ENCODE results near the gene UBE2K. TPM values are rescaled to one million over a fixed set of nuclear protein-coding genes. Genes with fewer than 3 reads are reported as not detected.

Gene UBE2K
- total RNA-seq, 2 experiments from 2014 or later: 69.5 to 77.1 TPM

DNA sequence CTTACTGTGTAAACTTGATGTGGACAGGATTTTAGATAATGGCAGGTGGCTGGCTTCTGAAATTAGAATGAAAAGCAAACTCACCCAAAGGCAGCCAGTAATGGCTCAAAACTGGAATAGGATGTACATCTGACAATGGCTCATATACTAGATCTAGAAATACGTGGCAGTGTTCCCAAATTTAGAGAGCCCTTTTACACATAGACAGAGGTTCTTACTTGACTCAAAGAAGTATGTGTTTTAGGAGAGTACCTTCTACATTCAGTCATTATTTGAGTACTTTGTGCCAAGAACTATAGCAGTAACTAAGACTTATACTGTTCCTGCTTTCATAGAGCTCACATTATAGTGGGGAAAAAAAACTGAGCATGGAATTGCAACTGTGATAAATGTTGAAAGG lies 48.0 kb downstream of the UBE2K start:
- Mint-ChIP-seq H3K4me1 (ENCODE audit: low read depth) (peaks cover 20% of the 10 kb centered on the region), H3K36me3 (ENCODE audit: low read depth) (peaks cover 20% of the 10 kb centered on the region), H3K27ac (peak overlapping the region; percentile 67), H3K9me3 (no peaks in the 10 kb centered on the region), H3K27me3 (no peaks in the 10 kb centered on the region), H3K4me3 (no peak overlapping the region)
- CTCF ChIA-PET: interaction anchor here (1.6 kb wide), 1 partner anchor 11 kb away, joined by 5 read pairs; no protein-coding TSS in a partner anchor
- intact Hi-C loops (cut with micrococcal nuclease): no loop called here
- ATAC-seq (no peak), DNase-seq (no peak)
- POLR2A ChIA-PET: interaction anchor here (1.1 kb wide), 1 partner anchor 11 kb away, joined by 3 read pairs; no protein-coding TSS in a partner anchor
- TF ChIP-seq, protein P1, sequence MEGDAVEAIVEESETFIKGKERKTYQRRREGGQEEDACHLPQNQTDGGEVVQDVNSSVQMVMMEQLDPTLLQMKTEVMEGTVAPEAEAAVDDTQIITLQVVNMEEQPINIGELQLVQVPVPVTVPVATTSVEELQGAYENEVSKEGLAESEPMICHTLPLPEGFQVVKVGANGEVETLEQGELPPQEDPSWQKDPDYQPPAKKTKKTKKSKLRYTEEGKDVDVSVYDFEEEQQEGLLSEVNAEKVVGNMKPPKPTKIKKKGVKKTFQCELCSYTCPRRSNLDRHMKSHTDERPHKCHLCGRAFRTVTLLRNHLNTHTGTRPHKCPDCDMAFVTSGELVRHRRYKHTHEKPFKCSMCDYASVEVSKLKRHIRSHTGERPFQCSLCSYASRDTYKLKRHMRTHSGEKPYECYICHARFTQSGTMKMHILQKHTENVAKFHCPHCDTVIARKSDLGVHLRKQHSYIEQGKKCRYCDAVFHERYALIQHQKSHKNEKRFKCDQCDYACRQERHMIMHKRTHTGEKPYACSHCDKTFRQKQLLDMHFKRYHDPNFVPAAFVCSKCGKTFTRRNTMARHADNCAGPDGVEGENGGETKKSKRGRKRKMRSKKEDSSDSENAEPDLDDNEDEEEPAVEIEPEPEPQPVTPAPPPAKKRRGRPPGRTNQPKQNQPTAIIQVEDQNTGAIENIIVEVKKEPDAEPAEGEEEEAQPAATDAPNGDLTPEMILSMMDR (IDR thresholded peaks at IDR 0.05): no peak

DNA sequence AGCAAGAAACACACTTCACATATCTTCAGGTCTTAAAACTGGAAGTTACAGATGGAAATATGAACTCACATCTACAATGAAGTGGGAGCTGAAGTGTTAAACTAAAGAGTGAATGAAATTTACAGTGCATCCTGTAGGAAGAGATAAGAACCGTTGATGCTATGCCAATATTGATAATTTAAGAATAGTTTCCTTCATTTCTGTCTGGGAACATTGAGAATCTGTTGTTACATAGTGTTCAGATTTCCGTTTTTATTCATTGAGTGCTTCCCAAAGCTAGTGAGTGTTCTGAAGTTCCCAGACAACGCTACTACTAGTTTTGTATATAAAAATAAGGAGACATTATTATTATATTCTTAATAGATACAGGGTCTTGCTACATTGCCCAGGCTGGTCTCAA lies 52.3 kb downstream of the UBE2K start:
- H3K36me3 Mint-ChIP-seq (ENCODE audit: low read depth): peaks cover 27% of the 10 kb centered on the region
- ATAC-seq: no peak
- TF ChIP-seq, protein P1 (IDR thresholded peaks at IDR 0.05): no peak
- CTCF ChIA-PET: no interaction called here
- H3K9me3 Mint-ChIP-seq: no peaks in the 10 kb centered on the region
- POLR2A ChIA-PET: no interaction called here
- H3K27me3 Mint-ChIP-seq: no peaks in the 10 kb centered on the region
- H3K4me3 Mint-ChIP-seq: no peak overlapping the region
- H3K27ac Mint-ChIP-seq: no peak overlapping the region
- intact Hi-C loops (cut with micrococcal nuclease): loop anchor here (10.0 kb wide), 1 partner anchor 55 kb away; the partner anchor contains the start of gene UBE2K
- DNase-seq: no peak
- H3K4me1 Mint-ChIP-seq (ENCODE audit: low read depth): peaks cover 25% of the 10 kb centered on the region

DNA sequence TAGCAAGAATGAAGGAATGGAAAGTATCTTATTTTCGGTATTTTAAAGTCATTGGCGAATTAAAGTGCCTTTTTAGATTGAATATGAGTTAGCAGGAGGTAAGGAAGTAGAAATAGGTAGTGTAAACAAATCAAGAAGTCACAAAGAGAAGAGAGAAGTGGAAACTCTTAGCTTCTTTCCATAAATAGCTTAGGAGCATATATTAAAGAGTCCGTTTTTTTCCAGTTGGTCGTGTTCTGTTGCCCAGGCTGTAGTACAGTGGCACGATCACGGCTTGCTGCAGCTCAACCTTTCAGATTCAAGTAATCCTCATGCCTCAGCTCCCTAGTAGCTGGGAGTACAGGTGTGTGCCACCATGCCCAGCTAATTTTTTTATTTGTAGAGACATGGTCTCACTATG lies 56.4 kb downstream of the UBE2K start:
- H3K4me3 Mint-ChIP-seq: no peak overlapping the region
- ATAC-seq (no peak), DNase-seq (no peak)
- peaks cover 28% of the 10 kb centered on the region for H3K36me3 Mint-ChIP-seq (ENCODE audit: low read depth)
- TF ChIP-seq, protein P1 (IDR thresholded peaks at IDR 0.05): no peak
- peaks cover 8% of the 10 kb centered on the region for H3K4me1 Mint-ChIP-seq (ENCODE audit: low read depth)
- no peaks in the 10 kb centered on the region for H3K27me3 Mint-ChIP-seq
- ChIA-PET CTCF (no interaction called here), POLR2A (interaction anchor here (1.0 kb wide), 1 partner anchor 116 kb away, joined by 3 read pairs; the partner anchor contains the start of gene SMIM14)
- H3K9me3 Mint-ChIP-seq: no peaks in the 10 kb centered on the region
- intact Hi-C loops (cut with micrococcal nuclease): loop anchor here (10.0 kb wide), 1 partner anchor 60 kb away; the partner anchor contains the start of gene UBE2K
- no peak overlapping the region for H3K27ac Mint-ChIP-seq

DNA sequence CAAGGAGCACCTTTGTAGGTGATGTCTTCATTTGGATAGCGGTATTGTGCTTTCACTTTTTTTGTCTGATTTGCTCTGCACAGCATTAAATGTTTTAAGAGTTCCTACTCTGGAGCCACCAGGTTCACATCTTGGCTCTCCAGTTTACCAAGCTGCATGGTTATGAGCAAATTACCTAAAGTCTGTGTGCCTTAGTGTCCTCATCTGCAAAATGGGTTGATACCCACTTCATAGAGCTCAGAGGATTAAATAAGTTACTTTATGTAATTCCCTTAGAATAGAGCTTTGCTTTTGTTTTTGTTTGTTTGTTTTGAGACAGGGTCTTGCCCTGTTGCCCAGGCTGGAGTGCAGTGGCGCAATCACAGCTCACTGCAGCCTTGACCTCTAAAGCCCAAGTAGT lies 58.2 kb downstream of the UBE2K start:
- Mint-ChIP-seq H3K27ac (no peak overlapping the region), H3K4me3 (no peak overlapping the region), H3K36me3 (ENCODE audit: low read depth) (peaks cover 30% of the 10 kb centered on the region), H3K27me3 (no peaks in the 10 kb centered on the region), H3K9me3 (no peaks in the 10 kb centered on the region), H3K4me1 (ENCODE audit: low read depth) (peaks cover 8% of the 10 kb centered on the region)
- no peak for DNase-seq
- intact Hi-C loops (cut with micrococcal nuclease): loop anchor here (10.0 kb wide), 1 partner anchor 61 kb away; the partner anchor contains the start of gene UBE2K
- ChIA-PET POLR2A (interaction anchor here (1.2 kb wide), 1 partner anchor 11 kb away, joined by 3 read pairs; no protein-coding TSS in a partner anchor), CTCF (interaction anchor here (1.4 kb wide), 1 partner anchor 47 kb away, joined by 3 read pairs; no protein-coding TSS in a partner anchor)
- ATAC-seq: no peak
- TF ChIP-seq, protein P1 (IDR thresholded peaks at IDR 0.05): no peak

DNA sequence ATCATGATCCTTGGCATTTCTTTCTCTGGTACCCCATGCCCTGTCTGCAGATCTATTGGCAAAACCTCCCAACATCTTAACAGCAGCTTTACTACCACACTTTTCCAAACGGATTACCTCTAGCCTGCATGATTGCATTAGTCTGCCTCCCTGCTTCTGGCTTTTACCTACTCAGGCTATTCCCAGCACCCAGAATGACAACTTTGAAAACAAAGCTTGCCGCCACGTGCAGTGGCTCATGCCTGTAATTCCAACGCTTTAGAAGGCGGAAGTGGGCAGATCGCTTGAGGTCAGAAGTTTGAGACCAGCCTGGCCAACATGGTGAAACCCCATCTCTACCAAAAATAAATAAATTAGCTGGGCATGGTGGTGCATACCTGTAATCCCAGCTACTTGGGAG lies 60.2 kb downstream of the UBE2K start:
- Mint-ChIP-seq H3K9me3 (no peaks in the 10 kb centered on the region), H3K4me3 (no peak overlapping the region), H3K36me3 (ENCODE audit: low read depth) (peaks cover 32% of the 10 kb centered on the region), H3K27me3 (no peaks in the 10 kb centered on the region), H3K4me1 (ENCODE audit: low read depth) (peaks cover 7% of the 10 kb centered on the region), H3K27ac (peak overlapping the region; percentile 19)
- no peak for DNase-seq
- TF ChIP-seq, protein P1 (IDR thresholded peaks at IDR 0.05): no peak
- POLR2A ChIA-PET: no interaction called here
- CTCF ChIA-PET: no interaction called here
- ATAC-seq: no peak
- intact Hi-C loops (cut with micrococcal nuclease): loop anchor here (10.0 kb wide), 1 partner anchor 63 kb away; the partner anchor contains the start of gene UBE2K
